Measurements from ENCODE around the gene ATP5MG.

- TF ChIP-seq, protein P1, sequence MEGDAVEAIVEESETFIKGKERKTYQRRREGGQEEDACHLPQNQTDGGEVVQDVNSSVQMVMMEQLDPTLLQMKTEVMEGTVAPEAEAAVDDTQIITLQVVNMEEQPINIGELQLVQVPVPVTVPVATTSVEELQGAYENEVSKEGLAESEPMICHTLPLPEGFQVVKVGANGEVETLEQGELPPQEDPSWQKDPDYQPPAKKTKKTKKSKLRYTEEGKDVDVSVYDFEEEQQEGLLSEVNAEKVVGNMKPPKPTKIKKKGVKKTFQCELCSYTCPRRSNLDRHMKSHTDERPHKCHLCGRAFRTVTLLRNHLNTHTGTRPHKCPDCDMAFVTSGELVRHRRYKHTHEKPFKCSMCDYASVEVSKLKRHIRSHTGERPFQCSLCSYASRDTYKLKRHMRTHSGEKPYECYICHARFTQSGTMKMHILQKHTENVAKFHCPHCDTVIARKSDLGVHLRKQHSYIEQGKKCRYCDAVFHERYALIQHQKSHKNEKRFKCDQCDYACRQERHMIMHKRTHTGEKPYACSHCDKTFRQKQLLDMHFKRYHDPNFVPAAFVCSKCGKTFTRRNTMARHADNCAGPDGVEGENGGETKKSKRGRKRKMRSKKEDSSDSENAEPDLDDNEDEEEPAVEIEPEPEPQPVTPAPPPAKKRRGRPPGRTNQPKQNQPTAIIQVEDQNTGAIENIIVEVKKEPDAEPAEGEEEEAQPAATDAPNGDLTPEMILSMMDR (IDR thresholded peaks at IDR 0.05) = no peak
- TF ChIP-seq POLR2A (IDR thresholded peaks at IDR 0.05) = no peak
Measured at GRCh38 chr11:118441770-118442275, 40.4 kb downstream of the ATP5MG start.

Data from breast epithelium (tissue), 3 donors.